H9 (cell line): ENCODE results near the gene FHOD1. TPM values are rescaled to one million over a fixed set of nuclear protein-coding genes. Genes with fewer than 3 reads are reported as not detected.

Source experiments
- DNase-seq: peaks from one replicate; pipeline ENCODE4 v3.0.0-alpha.2; 2017
- H2AFZ ChIP-seq: one replicate; pipeline ENCODE4 v1.6.1; 2013; ENCODE audit warnings: mild to moderate bottlenecking, low read length, control low read depth, moderate library complexity
- H2AK5ac ChIP-seq: 2 replicates; pipeline ENCODE4 v1.6.1; 2013; ENCODE audit warnings: low read length, control low read depth, mixed read lengths; ENCODE audit not compliant: insufficient read length
- H2BK120ac ChIP-seq: one replicate; pipeline ENCODE4 v1.6.1; 2013; ENCODE audit warnings: low read depth, mild to moderate bottlenecking, low read length, control low read depth, inconsistent platforms; ENCODE audit not compliant: poor library complexity, severe bottlenecking
- H2BK12ac ChIP-seq: 2 replicates; pipeline ENCODE4 v1.6.1; 2013; ENCODE audit warnings: low read length, control low read depth, mixed read lengths, low read depth; ENCODE audit not compliant: insufficient read length
- H2BK15ac ChIP-seq: 2 replicates; pipeline ENCODE4 v1.6.1; 2013; ENCODE audit warnings: low read depth, low read length, control low read depth
- H2BK20ac ChIP-seq: one replicate; pipeline ENCODE4 v1.6.1; 2013; ENCODE audit warnings: low read depth, mild to moderate bottlenecking, low read length, control low read depth, inconsistent platforms; ENCODE audit not compliant: poor library complexity, severe bottlenecking
- H2BK5ac ChIP-seq: 2 replicates; pipeline ENCODE4 v1.6.1; 2013; ENCODE audit warnings: low read length, control low read depth, mixed read lengths; ENCODE audit not compliant: insufficient read length
- H3K14ac ChIP-seq: 2 replicates; pipeline ENCODE4 v1.6.1; 2013; ENCODE audit warnings: low read length, control low read depth; ENCODE audit not compliant: insufficient read depth
- H3K18ac ChIP-seq: 2 replicates; pipeline ENCODE4 v1.6.1; 2013; ENCODE audit warnings: low read depth, mild to moderate bottlenecking, mixed read lengths, low read length, control low read depth; ENCODE audit not compliant: insufficient read length
- H3K23ac ChIP-seq: 2 replicates; pipeline ENCODE4 v1.6.1; 2013; ENCODE audit warnings: low read length, control low read depth, mixed read lengths, low read depth; ENCODE audit not compliant: insufficient read length
- H3K23me2 ChIP-seq: 2 replicates; pipeline ENCODE4 v1.6.1; 2013; ENCODE audit warnings: low read depth, mild to moderate bottlenecking, mixed read lengths, low read length, control low read depth; ENCODE audit not compliant: insufficient read length, poor library complexity, severe bottlenecking
- H3K27ac ChIP-seq: 2 replicates; pipeline ENCODE4 v1.5.1; 2013; ENCODE audit warnings: low read length, control low read depth, mixed read lengths, low read depth; ENCODE audit not compliant: insufficient read length
- H3K27me3 ChIP-seq: 2 replicates; pipeline ENCODE4 v1.6.1; 2013; ENCODE audit warnings: low read length, control low read depth, inconsistent platforms; ENCODE audit not compliant: insufficient read depth
- H3K4ac ChIP-seq: 2 replicates; pipeline ENCODE4 v1.6.1; 2013; ENCODE audit warnings: low read depth, mild to moderate bottlenecking, control low read depth, inconsistent platforms, low read length, moderate library complexity
- H3K4me1 ChIP-seq: 2 replicates; pipeline ENCODE4 v1.6.1; 2013; ENCODE audit warnings: low read length, control low read depth, inconsistent platforms; ENCODE audit not compliant: insufficient read depth
- H3K4me2 ChIP-seq: 2 replicates; pipeline ENCODE4 v1.6.1; 2013; ENCODE audit warnings: low read length, control low read depth, mixed read lengths; ENCODE audit not compliant: insufficient read length, insufficient read depth
- H3K56ac ChIP-seq: 2 replicates; pipeline ENCODE4 v1.6.1; 2013; ENCODE audit warnings: low read depth, mild to moderate bottlenecking, mixed read lengths, low read length, control low read depth; ENCODE audit not compliant: insufficient read length
- H3K79me1 ChIP-seq: 2 replicates; pipeline ENCODE4 v1.6.1; 2013; ENCODE audit warnings: low read depth, mild to moderate bottlenecking, moderate library complexity, low read length, control low read depth, inconsistent platforms; ENCODE audit not compliant: insufficient read depth, poor library complexity, severe bottlenecking
- H3K79me2 ChIP-seq: 2 replicates; pipeline ENCODE4 v1.6.1; 2013; ENCODE audit warnings: low read length, control low read depth, inconsistent platforms; ENCODE audit not compliant: insufficient read depth
- H3K9ac ChIP-seq: 2 replicates; pipeline ENCODE4 v1.6.1; 2013; ENCODE audit warnings: low read length, control low read depth, mixed read lengths; ENCODE audit not compliant: insufficient read length; ENCODE audit errors: extremely low read depth
- H3K9me3 ChIP-seq: one replicate; pipeline ENCODE4 v1.6.1; 2013; ENCODE audit warnings: low read depth, low read length, inconsistent platforms; ENCODE audit not compliant: control insufficient read depth
- H3T11ph ChIP-seq: one replicate; pipeline ENCODE4 v1.6.1; 2013; ENCODE audit warnings: mild to moderate bottlenecking, low read length, control low read depth, inconsistent platforms
- H4K20me1 ChIP-seq: one replicate; pipeline ENCODE4 v1.6.1; 2013; ENCODE audit not compliant: control insufficient read depth, insufficient read length, insufficient read depth
- H4K5ac ChIP-seq: 2 replicates; pipeline ENCODE4 v1.6.1; 2013; ENCODE audit warnings: low read depth, mild to moderate bottlenecking, mixed read lengths, low read length, control low read depth; ENCODE audit not compliant: insufficient read length
- H4K8ac ChIP-seq: replicated peaks from 2 replicates; pipeline ENCODE4 v1.6.1; 2013; ENCODE audit warnings: low read length, control low read depth, mixed read lengths, low read depth; ENCODE audit not compliant: insufficient read length
- H4K91ac ChIP-seq: 2 replicates; pipeline ENCODE4 v1.6.1; 2013; ENCODE audit warnings: low read depth, mild to moderate bottlenecking, moderate library complexity, mixed read lengths, low read length, control low read depth; ENCODE audit not compliant: insufficient read length
- H3K27ac Mint-ChIP-seq, 3 experiments: 2 replicates in 2 of 3; 3 replicates in 1 of 3; pipeline ENCODE4 v1.8.0; 2020 to 2021; ENCODE audit warnings: mixed read lengths in 3 of 3, mild to moderate bottlenecking in 1 of 3, moderate library complexity in 1 of 3
- H3K27me3 Mint-ChIP-seq: 2 replicates; pipeline ENCODE4 v1.8.0; 2021; ENCODE audit warnings: low read depth, mild to moderate bottlenecking, moderate library complexity, mixed read lengths
- H3K36me3 Mint-ChIP-seq, 3 experiments: 2 replicates in 2 of 3; 3 replicates in 1 of 3; pipeline ENCODE4 v1.8.0; 2020 to 2021; ENCODE audit warnings: low read depth in 3 of 3, mixed read lengths in 3 of 3; ENCODE audit not compliant: insufficient read depth in 1 of 3
- H3K4me1 Mint-ChIP-seq, 2 experiments: 2 replicates each; pipeline ENCODE4 v1.8.0; 2020; ENCODE audit warnings: mixed read lengths in 2 of 2
- H3K4me3 Mint-ChIP-seq, 2 experiments: 2 replicates in 1 of 2; 3 replicates in 1 of 2; pipeline ENCODE4 v1.8.0; 2020 to 2021; ENCODE audit warnings: mild to moderate bottlenecking in 2 of 2, mixed read lengths in 2 of 2, moderate library complexity in 1 of 2
- H3K9me3 Mint-ChIP-seq, 2 experiments: 2 replicates in 1 of 2; 3 replicates in 1 of 2; pipeline ENCODE4 v1.8.0; 2020; ENCODE audit warnings: mild to moderate bottlenecking in 2 of 2, mixed read lengths in 2 of 2, moderate library complexity in 1 of 2
- CTCF ChIP-seq: fragments of 200-600 bp; sonication (generic); conservative IDR thresholded peaks from 3 replicates; pipeline ENCODE4 v1.8.0; 2021; ENCODE audit warnings: antibody characterized with exemption, mild to moderate bottlenecking
- WGBS: extraction: QIAGEN DNeasy Blood & Tissue Kit; methylation state at CpG from one replicate; pipeline ENCODE4 v1.1.7; 2013; ENCODE audit warnings: missing lambda C conversion rate, low lambda C conversion rate, mixed read lengths; ENCODE audit not compliant: insufficient read length; ENCODE audit errors: extremely low coverage; 5-methylcytosine and 5-hydroxymethylcytosine counted together
- total RNA-seq: library from RNA; stranded (reverse); gene quantifications from 2 replicates; pipeline ENCODE4 v1.2.1, GENCODE V29; 2021

The FHOD1 gene
- total RNA-seq, 1 experiment from 2014 or later, result 67.0 TPM

DNA sequence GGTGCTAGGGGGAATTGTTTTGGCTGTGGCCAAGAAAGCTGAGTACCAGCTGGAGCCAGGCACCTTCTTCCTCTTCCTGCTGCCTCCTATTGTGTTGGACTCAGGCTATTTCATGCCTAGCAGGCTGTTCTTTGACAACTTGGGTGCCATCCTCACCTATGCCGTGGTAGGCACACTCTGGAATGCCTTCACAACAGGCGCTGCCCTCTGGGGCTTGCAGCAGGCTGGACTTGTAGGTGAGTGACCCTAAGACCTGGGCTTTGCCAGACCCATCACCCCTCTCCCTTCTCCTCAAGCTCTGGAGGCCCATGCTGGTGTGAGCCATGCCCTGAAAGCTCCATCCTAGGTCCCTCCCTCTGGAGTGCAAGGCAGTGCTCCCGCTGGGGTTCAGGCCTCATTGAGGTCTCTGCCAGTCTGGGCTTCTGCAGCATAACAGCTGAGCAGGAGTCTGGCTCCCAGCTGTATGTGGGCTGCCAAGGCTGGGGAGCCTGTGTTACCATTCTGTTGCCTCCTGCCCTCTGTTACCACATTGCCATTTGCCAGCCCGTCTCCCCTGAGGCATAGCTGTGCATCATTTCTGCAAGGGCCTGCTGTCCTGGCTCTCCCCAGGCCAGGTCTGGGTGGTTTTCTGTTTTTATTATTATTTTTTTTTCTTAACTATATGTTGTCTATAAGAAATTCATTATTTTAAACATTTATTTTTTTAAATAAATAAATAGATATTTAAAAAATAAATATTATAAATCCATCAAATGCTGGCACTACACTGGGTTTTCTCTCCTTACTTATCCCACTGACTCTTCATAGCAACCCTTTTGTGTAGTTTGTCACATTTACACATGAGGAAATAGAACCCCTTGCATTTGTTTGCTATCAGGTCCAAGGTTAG is 5.6 kb upstream of the FHOD1 start:
- Histone ChIP-seq H2BK20ac (no peak overlapping the region), H3T11ph (no peak overlapping the region), H3K79me2 (no peaks in the 10 kb centered on the region), H2BK12ac (no peak overlapping the region), H2AK5ac (no peak overlapping the region), H3K56ac (no peak overlapping the region), H3K9ac (no peak overlapping the region), H3K23ac (no peak overlapping the region), H2BK5ac (no peak overlapping the region), H2BK15ac (no peak overlapping the region), H2BK120ac (no peak overlapping the region), H3K18ac (no peak overlapping the region), H3K4ac (no peak overlapping the region), H3K4me2 (no peak overlapping the region), H4K20me1 (no peaks in the 10 kb centered on the region), H3K4me1 (peaks cover 2% of the 10 kb centered on the region; the same call in 1 of the 2 replicates), H2AFZ (no peak overlapping the region), H3K79me1 (no peaks in the 10 kb centered on the region), H3K27me3 (no peaks in the 10 kb centered on the region; the same call in 1 of the 2 replicates), H3K9me3 (no peaks in the 10 kb centered on the region), H3K23me2 (peaks cover 13% of the 10 kb centered on the region), H4K5ac (no peak overlapping the region), H3K14ac (no peak overlapping the region), H4K91ac (no peak overlapping the region), H4K8ac (no peak overlapping the region), H3K27ac (no peak overlapping the region)
- no peak for DNase-seq
- TF ChIP-seq CTCF, result no peak
- Mint-ChIP-seq H3K27ac (no peak overlapping the region; a peak in 1 of 7 replicates), H3K36me3 (peaks cover 0 to 20% (median 0%) of the 10 kb centered on the region in 3 experiments; a peak in 3 of 7 replicates), H3K4me1 (peaks cover 16 to 17% of the 10 kb centered on the region in 2 experiments), H3K27me3 (peaks cover 22% of the 10 kb centered on the region), H3K4me3 (no peak overlapping the region), H3K9me3 (no peaks in the 10 kb centered on the region)
- WGBS, result no CpG with 5 or more reads among the region's 4 CpGs
